Progenitor cell of endocrine pancreas (in vitro differentiated cells): ENCODE measurements around the gene PBX1. TPM values are rescaled to one million over a fixed set of nuclear protein-coding genes. Genes with fewer than 3 reads are reported as not detected.
"Not testable (repeated sequence)": the region's sequence is repeated elsewhere in the genome, so short reads cannot be mapped to it uniquely, and the experiment has no call there.

ENCODE experiments used
- DNase-seq: peaks from one replicate; pipeline ENCODE4 v3.0.0; 2021; ENCODE audit warnings: low spot score; ENCODE audit not compliant: unreplicated experiment
- H3K27ac Mint-ChIP-seq: 2 replicates; pipeline ENCODE4 v1.8.0; 2021; ENCODE audit warnings: mild to moderate bottlenecking, moderate library complexity, mixed read lengths
- H3K27me3 Mint-ChIP-seq: 2 replicates; pipeline ENCODE4 v1.8.0; 2021; ENCODE audit warnings: mixed read lengths
- H3K36me3 Mint-ChIP-seq: 2 replicates; pipeline ENCODE4 v1.8.0; 2022; ENCODE audit warnings: mixed read lengths; ENCODE audit not compliant: insufficient read depth
- H3K4me1 Mint-ChIP-seq: 2 replicates; pipeline ENCODE4 v1.8.0; 2021; ENCODE audit warnings: low read depth, mixed read lengths
- H3K4me3 Mint-ChIP-seq: 2 replicates; pipeline ENCODE4 v1.8.0; 2021; ENCODE audit warnings: low read depth, mild to moderate bottlenecking, moderate library complexity, mixed read lengths
- H3K9me3 Mint-ChIP-seq: 2 replicates; pipeline ENCODE4 v1.8.0; 2021; ENCODE audit warnings: low read depth, mixed read lengths
- total RNA-seq: library from RNA; stranded (reverse); gene quantifications from 2 replicates; pipeline ENCODE4 v1.2.1, GENCODE V29; 2021
- TF ChIP-seq, protein P1 (sequence below): fragments of 200-600 bp; sonication (generic); IDR thresholded peaks from one replicate; pipeline ENCODE4 v1.5.0; 2021; ENCODE audit warnings: antibody characterized with exemption, mild to moderate bottlenecking; ENCODE audit not compliant: unreplicated experiment

Gene PBX1
- total RNA-seq, 1 donor from 2014 or later, result 205 TPM

DNA sequence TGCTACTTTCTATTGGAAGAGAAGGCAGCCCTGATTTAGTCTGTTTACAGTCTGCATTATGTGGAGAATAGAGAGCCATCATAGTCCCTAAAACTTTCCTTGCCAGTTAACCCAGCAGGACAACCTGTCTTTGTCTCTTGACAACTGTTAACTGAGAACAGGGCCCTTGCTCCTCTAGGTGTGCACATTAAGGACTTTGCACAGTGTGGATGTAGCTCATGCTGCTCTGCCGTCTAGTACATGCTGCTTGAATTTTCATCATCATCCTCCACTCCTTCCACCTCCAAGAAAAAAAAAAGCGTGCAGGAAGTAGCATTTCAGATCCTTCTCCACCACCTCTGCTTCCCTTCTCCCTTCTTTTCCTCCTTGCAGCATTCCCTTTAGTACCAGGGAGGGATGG lies 91.5 kb downstream of the PBX1 start:
- H3K27ac Mint-ChIP-seq, result peak overlapping the region; percentile 87
- DNase-seq, result no peak
- peaks cover 14% of the 10 kb centered on the region for H3K36me3 Mint-ChIP-seq
- peaks cover 48% of the 10 kb centered on the region for H3K4me1 Mint-ChIP-seq
- no peaks in the 10 kb centered on the region for H3K27me3 Mint-ChIP-seq
- H3K4me3 Mint-ChIP-seq, result no peak overlapping the region
- TF ChIP-seq, protein P1, sequence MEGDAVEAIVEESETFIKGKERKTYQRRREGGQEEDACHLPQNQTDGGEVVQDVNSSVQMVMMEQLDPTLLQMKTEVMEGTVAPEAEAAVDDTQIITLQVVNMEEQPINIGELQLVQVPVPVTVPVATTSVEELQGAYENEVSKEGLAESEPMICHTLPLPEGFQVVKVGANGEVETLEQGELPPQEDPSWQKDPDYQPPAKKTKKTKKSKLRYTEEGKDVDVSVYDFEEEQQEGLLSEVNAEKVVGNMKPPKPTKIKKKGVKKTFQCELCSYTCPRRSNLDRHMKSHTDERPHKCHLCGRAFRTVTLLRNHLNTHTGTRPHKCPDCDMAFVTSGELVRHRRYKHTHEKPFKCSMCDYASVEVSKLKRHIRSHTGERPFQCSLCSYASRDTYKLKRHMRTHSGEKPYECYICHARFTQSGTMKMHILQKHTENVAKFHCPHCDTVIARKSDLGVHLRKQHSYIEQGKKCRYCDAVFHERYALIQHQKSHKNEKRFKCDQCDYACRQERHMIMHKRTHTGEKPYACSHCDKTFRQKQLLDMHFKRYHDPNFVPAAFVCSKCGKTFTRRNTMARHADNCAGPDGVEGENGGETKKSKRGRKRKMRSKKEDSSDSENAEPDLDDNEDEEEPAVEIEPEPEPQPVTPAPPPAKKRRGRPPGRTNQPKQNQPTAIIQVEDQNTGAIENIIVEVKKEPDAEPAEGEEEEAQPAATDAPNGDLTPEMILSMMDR, result no peak
- no peaks in the 10 kb centered on the region for H3K9me3 Mint-ChIP-seq

DNA sequence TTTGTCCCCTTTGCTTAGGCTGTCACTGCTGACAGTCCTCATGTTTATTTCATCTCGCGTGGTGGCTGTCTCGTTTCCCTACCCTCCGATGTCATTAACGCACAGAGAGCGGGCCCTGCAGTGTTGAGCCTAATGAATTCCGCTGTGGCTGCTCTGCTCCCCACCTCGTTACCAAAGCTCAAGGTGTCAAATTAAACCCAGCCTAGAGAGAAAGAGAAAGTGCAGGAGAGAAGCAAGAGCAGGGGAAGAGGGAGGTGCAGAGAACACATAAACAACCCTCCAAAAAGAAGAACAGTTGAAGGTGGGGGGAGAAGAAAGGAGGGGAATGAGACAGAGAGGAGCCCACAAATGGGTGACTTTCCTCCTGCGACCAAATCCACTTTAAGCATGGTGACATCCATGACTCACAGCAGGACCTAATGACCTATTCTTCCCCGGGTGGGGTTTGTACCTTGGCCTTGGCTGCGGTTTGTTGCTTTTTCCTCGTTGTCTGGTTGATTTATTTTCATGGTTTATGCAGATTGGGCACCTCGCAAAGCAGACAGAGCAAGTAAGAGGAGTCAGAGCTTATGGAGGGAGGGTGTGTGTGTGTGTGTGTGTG lies 92.5 kb downstream of the PBX1 start:
- Mint-ChIP-seq H3K4me1 (peaks cover 49% of the 10 kb centered on the region), H3K27me3 (no peaks in the 10 kb centered on the region), H3K9me3 (no peaks in the 10 kb centered on the region), H3K4me3 (no peak overlapping the region), H3K36me3 (peaks cover 12% of the 10 kb centered on the region), H3K27ac (peak overlapping the region; percentile 94)
- TF ChIP-seq, protein P1, result no peak
- no peak for DNase-seq

DNA sequence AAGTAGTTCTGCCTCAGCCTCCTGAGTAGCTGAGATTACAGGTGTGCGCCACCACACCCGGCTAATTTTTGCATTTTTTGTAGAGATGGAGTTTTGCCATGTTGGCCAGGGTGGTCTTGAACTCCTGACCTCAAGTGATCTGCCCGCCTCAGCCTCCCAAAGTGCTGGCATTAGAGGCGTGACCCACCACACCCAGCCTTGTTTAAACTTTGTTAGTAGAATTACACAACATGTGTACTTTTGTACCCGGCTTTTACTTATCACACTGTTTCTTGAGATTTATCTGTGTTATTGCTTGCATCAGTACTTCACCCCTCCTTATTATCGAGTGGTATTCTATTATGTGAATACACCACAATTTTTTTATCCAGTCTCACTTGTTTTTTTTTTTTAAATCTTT lies 94.0 kb downstream of the PBX1 start:
- H3K36me3 Mint-ChIP-seq, H3K4me3 Mint-ChIP-seq, H3K9me3 Mint-ChIP-seq, DNase-seq, H3K27ac Mint-ChIP-seq, H3K27me3 Mint-ChIP-seq: not testable (repeated sequence)
- peaks cover 43% of the 10 kb centered on the region for H3K4me1 Mint-ChIP-seq

DNA sequence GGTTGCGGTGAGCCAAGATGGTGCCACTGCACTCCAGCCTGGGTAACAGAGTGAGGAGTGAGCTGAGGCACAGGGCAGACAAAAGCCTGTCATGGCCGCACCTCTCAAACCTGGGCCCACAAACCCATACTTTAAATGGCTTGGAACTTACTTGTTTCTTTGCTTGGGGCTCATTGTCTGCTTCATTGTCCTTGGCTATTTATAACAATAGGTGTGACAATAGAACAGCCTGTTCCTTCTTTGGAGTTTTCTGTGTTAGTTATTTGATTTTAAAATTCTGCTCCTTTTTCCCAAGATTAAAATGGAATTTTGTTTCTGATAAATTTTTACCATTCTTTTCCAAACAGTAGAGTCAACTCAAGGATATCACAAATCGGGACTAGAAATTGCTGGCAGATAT lies 94.7 kb downstream of the PBX1 start:
- H3K4me3 Mint-ChIP-seq, result no peak overlapping the region
- peaks cover 9% of the 10 kb centered on the region for H3K36me3 Mint-ChIP-seq
- peaks cover 36% of the 10 kb centered on the region for H3K4me1 Mint-ChIP-seq
- H3K27ac Mint-ChIP-seq, result peak overlapping the region; percentile 47
- TF ChIP-seq, protein P1, result no peak
- H3K9me3 Mint-ChIP-seq, result no peaks in the 10 kb centered on the region
- H3K27me3 Mint-ChIP-seq, result no peaks in the 10 kb centered on the region
- no peak for DNase-seq

DNA sequence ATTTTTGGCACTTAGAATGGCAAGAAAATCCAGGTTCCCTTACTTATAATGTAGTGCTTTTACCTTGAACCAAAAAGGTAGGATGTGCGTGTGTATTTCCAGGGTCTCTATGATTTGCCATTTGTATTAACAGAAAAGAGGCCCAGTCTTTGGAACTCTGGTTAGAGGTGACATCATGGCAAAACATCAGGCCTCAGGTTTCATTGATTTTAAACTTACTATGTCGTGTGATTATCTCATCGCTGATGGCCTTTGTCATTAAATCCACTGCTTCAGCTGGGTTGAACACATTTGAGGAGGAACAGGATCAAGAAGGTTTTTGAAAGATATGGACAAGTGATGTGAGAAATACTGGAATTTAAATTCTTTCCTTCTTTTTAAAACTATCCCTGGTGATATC lies 95.2 kb downstream of the PBX1 start:
- peaks cover 9% of the 10 kb centered on the region for H3K36me3 Mint-ChIP-seq
- H3K27me3 Mint-ChIP-seq, result no peaks in the 10 kb centered on the region
- no peaks in the 10 kb centered on the region for H3K9me3 Mint-ChIP-seq
- no peak overlapping the region for H3K4me3 Mint-ChIP-seq
- TF ChIP-seq, protein P1, result no peak
- no peak for DNase-seq
- H3K4me1 Mint-ChIP-seq, result peaks cover 36% of the 10 kb centered on the region
- peak overlapping the region; percentile 47 for H3K27ac Mint-ChIP-seq

DNA sequence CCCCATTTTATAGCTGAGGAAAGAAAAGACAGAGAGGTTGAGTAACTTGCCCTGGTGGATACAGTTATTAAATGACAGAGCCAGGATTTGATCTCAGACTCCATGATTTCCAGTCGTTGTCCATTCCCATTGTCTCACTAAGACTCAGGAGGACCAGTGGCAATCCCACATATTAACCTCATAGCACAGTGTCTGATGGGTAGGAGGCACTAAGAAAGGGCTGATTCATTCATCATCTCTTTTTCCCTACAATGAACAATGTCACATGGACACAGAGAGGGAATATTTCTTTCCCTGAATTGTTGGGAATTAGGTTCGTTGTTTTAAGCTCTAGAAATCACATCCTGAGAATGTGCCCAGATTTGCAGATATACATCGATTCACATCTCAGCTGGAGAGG lies 99.9 kb downstream of the PBX1 start:
- Mint-ChIP-seq H3K27ac (peak overlapping the region; percentile 96), H3K36me3 (peaks cover 4% of the 10 kb centered on the region), H3K9me3 (no peaks in the 10 kb centered on the region), H3K27me3 (no peaks in the 10 kb centered on the region), H3K4me3 (no peak overlapping the region), H3K4me1 (peaks cover 38% of the 10 kb centered on the region)
- no peak for DNase-seq
- TF ChIP-seq, protein P1, result no peak
